ES-I3 (cell line): ENCODE results near the gene PACSIN2.

ENCODE experiments used
- H3K36me3 ChIP-seq: 2 replicates; pipeline ENCODE4 v1.6.1; 2013; ENCODE audit warnings: mild to moderate bottlenecking, low read length, control low read depth, moderate library complexity; ENCODE audit not compliant: insufficient read depth
- H3K4me1 ChIP-seq: 2 replicates; pipeline ENCODE4 v1.6.1; 2013; ENCODE audit warnings: mild to moderate bottlenecking, control low read depth, low read length; ENCODE audit not compliant: insufficient read depth
- H3K9ac ChIP-seq: 2 replicates; pipeline ENCODE4 v1.6.1; 2013; ENCODE audit warnings: low read depth, mild to moderate bottlenecking, low read length, moderate library complexity
- H3K9me3 ChIP-seq: 2 replicates; pipeline ENCODE4 v1.6.1; 2013; ENCODE audit warnings: mild to moderate bottlenecking, low read length, moderate library complexity; ENCODE audit not compliant: control insufficient read depth, insufficient read depth

The PACSIN2 gene

DNA sequence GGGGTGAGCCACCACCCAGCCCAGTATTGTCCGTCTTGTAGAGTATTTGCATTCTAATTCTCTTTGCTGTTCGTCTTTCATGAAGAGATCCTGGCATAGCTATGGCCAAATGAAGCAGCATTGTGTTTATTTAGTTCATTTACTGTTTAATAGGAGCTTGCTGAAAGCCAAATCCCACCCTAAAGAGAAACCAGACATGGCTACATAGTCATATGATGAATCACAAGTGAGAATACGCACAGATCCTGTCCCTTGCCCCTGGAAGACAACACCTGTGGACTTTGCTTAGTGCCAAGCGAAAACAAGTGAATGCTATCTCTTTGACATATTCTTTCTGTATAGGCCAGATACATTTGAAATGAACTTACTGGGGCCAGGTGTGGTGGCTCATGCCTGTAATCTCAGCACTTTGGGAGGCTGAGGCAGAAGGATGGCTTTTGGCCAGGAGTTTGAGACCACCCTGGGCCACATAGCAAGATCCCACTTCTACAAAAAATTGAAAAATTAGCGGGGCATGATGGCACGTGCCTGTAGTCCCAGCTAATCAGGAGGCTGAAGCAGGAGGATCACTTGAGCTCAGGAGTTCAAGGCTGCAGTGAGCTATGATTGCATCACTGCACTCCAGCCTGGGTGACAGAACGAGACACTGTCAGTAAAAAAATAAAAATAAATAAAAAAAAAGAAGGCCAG lies 152.8 kb downstream of the PACSIN2 start:
- Histone ChIP-seq H3K4me1 (peaks cover under 1% of the 10 kb centered on the region; the same call in 1 of the 2 replicates), H3K9ac (no peak overlapping the region), H3K36me3 (no peaks in the 10 kb centered on the region)

DNA sequence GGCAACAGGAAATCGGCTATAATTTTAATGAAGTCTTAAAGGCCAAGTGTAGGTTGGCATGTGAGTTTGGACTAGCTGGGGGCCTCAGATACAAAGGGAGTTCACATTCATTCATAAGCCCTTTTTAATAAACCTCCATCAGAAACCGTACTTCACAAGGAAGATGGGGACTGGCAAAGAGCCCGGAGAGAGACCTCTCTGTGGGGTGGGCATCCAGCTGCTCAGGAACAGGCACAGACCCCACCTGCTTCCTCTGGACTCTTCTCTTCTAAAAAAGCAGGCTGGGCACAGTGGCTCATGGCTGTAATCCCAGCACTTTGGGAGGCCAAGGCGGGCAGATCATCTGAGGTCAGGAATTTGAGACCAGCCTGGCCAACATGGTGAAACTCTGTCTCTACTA lies 154.0 kb downstream of the PACSIN2 start:
- Histone ChIP-seq H3K9me3 (0 out of 2 replicates have a peak, but pooled peaks cover 3% of the 10 kb centered on the region), H3K4me1 (no peaks in the 10 kb centered on the region), H3K36me3 (no peaks in the 10 kb centered on the region), H3K9ac (no peak overlapping the region)

More for the DNA sequence above, 152.8 kb downstream of the PACSIN2 start:
- H3K9me3 ChIP-seq = 0 out of 2 replicates have a peak, but pooled peaks cover 3% of the 10 kb centered on the region

DNA sequence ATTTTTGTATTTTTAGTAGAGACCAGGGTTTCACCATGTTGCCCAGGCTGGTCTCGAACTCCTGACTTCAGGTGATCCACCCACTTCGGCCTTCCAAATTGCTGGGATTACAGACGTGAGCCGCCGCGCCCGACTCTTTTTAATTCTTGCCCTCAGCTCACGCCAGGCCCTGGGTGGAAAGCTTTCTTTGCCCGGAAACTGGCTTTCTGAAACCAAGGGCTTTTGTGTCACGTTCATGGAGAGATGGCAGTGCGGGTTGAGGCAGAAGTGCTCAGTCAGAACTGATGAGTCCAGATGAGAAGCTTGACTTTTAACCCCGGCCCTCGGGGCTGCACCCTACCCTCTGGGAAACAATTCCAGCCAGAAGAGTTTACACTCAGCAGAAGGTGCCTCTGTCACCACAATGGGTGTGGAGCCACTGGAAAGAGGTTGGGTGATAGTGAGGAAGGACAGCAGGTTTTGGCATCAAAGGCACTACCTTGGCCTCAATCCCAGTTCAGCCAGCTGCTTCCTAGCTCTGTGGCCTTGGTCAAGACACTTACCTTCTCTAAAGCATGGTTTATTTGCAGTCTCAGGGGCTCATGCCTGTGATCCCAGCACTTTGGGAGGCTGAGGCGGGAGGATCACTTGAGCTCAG lies 157.0 kb downstream of the PACSIN2 start:
- Histone ChIP-seq H3K9me3 (0 out of 2 replicates have a peak, but pooled peaks cover 3% of the 10 kb centered on the region), H3K4me1 (no peaks in the 10 kb centered on the region; the same call in 1 of the 2 replicates), H3K9ac (peak overlapping the region; percentile 19; the same call in 1 of the 2 replicates), H3K36me3 (no peaks in the 10 kb centered on the region)

DNA sequence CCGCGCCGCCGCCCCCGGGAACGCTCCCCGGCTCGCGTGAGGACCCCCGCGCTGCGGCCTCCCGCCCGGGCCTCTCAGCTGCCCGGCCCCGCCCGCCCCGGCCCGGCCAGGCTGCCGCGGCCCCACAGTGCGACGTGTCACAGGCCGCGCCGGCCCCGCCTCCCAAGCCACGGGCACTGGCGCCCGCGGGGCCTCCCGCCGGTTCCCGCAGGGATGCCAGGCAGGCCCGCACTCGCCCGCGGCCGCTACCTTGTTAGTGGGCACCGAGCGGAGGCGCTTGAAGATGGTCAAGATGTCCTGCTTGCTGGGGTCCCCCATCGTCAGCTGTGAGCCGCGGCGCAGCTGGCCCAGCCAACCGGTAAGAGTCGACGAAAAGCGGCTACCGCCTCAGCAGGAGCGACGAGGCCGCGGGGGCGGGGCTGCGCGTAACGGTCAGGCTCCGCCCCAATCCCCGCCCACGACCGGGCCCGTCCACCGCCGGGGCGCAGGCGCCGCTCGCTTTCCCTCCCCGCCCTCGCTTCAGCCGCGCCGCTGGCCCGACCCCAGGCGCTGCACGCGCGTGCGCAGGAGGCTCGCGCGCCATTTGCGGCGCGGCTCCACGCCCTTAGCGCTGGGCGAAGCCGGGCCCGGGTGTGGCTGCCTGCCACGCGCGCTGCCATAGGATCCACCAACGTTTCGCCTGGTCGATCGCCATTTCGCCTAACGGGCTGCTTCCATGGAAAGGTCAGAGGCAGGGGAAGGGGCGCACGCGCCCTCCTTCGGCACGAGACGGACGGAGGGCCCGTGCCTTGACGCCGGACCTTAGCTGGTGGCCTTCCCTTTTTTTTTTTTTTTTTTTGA lies 157.9 kb downstream of the PACSIN2 start, which contains the start of gene ARFGAP3:
TSS of gene ARFGAP3 (minus strand) at position 409 of the 840 bp plus-strand sequence. CDS start at position 318, 91 bp downstream.
- peak within 1 kb of the TSS; percentile 98 for H3K9ac ChIP-seq
- no peaks in the 10 kb centered on the region; the same call in 1 of the 2 replicates for H3K4me1 ChIP-seq
- H3K9me3 ChIP-seq = 0 out of 2 replicates have a peak, but pooled peaks cover 3% of the 10 kb centered on the region
- H3K36me3 ChIP-seq = no peaks in the 10 kb centered on the region

DNA sequence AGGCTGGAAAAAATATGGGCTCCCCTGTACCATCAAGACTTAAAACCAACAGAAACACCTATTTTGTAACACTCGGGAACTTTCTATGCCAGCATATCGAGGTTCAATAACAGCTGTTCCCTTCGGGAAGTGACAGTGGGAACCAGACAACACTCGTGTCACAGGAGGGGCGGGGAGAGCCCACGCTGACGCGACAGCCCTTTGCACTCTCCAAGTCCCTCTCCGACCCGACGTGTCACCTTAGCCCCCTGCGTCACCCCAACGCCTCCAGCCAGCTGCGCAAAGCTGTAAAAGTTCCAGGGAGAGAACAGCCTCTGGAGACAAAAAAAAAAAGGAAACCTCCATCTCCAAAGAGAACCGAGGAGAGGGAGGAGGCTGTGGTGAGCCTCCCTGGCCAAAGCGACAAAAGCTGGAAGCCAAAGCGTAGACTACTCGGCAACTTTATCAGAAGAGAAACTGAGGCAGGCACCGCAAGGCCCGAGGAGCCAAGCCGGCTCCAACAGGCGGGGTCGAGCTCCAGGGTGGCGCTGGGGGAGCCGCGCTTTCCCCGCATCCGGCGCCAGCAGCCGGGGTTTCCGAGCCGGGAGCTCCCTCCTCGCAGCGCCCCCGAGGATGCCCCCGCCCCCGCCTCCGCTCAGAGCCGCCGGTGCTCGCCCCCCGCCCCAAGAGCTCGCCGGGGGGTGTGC lies 158.6 kb downstream of the PACSIN2 start:
- 0 out of 2 replicates have a peak, but pooled peaks cover 3% of the 10 kb centered on the region for H3K9me3 ChIP-seq
- no peaks in the 10 kb centered on the region for H3K36me3 ChIP-seq
- H3K4me1 ChIP-seq = no peaks in the 10 kb centered on the region; the same call in 1 of the 2 replicates

DNA sequence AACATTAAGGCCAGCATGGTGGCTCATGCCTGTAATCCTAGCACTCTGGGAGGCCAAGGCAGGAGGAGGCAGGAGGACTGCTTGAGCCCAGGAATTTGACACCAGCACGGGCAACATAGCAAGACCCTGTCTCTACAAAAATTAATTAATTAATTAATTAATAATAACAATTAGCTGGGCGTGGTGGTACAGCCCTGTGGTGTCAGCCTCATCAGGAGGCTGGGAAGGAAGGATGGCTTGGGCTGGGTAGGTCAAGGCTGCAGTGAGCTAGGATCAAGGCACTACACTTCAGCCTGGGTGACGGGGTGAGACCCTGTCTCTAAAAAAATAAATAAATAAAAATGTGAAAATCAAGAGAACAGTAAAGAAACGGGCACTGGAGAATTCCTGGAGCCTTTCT lies 159.2 kb downstream of the PACSIN2 start:
- 0 out of 2 replicates have a peak, but pooled peaks cover 3% of the 10 kb centered on the region for H3K9me3 ChIP-seq
- no peaks in the 10 kb centered on the region for H3K36me3 ChIP-seq
- H3K4me1 ChIP-seq = no peaks in the 10 kb centered on the region; the same call in 1 of the 2 replicates
- peak overlapping the region; percentile 98; the same call in 1 of the 2 replicates for H3K9ac ChIP-seq

More for the DNA sequence above, 158.6 kb downstream of the PACSIN2 start:
- H3K9ac ChIP-seq = peak overlapping the region; percentile 98

DNA sequence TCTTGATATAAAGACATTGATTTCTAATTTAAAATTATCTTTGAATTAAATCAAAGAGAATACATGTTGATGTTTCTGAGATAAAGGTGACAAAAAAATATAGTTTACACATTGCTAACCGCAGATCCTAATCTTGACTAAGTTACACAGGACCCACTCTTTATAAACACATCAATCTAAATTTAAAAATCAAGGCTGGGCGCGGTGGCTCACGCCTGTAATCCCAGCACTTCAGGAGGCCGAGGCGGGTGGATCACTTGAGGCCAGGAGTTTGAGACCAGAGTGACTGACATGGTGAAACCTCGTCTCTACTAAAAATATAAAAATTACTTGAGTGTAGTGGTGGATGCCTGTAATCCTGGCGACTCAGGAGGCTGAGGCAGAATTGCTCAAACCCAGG lies 159.7 kb downstream of the PACSIN2 start:
- H3K9ac ChIP-seq = no peak overlapping the region
- 0 out of 2 replicates have a peak, but pooled peaks cover 3% of the 10 kb centered on the region for H3K9me3 ChIP-seq
- H3K4me1 ChIP-seq = no peaks in the 10 kb centered on the region; the same call in 1 of the 2 replicates
- H3K36me3 ChIP-seq = no peaks in the 10 kb centered on the region

DNA sequence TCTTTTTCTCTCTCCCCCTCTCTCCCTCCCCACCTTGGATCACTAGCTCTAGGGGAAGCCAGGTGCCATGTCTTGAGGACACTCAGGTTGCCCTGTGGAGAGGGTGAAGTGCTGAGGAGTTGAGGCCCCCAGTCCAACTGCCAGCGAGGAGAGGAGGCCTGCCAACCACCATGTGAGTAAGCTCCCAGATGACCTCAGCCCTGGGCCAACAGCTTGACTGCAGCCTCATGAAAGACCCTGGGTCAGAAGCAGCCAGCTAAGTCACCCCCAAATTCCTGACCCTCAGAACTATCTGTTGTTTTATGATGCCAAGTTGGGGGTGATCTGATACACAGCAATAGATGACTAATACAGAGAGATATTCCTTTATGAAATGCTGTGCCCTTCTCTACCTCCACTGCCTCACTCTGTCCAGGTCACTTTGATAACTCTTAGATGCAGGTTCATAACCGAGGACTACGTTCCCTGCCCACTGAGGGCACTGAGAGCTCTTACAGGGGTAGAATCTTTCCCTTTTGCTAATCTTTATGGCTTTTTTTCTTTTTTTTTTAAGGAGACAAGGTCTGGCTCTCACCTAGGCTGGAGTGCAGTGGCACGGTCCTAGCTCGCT lies 165.9 kb downstream of the PACSIN2 start:
- Histone ChIP-seq H3K4me1 (no peaks in the 10 kb centered on the region), H3K9me3 (no peaks in the 10 kb centered on the region), H3K9ac (no peak overlapping the region), H3K36me3 (no peaks in the 10 kb centered on the region)

DNA sequence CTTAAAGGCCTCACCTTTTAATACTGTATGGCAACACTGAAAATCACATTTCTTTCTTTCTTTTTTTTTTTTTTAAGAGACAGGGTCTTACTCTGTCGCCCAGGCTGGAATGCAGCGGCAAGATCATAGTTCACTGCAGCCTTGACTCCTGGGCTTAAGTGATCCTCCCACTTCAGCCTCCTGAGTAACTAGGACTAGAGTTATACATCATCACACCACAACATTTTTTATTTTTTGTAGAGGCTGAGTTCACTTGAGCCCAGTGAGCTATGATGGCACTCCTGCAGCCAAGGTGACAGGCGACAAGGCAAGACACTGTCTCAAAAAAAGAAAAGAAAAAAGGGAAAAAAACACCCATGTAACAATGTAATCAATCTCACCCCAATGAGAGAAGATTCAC lies 167.8 kb downstream of the PACSIN2 start:
- Histone ChIP-seq H3K4me1 (no peaks in the 10 kb centered on the region; the same call in 1 of the 2 replicates), H3K9ac (no peak overlapping the region), H3K36me3 (no peaks in the 10 kb centered on the region), H3K9me3 (no peaks in the 10 kb centered on the region)

DNA sequence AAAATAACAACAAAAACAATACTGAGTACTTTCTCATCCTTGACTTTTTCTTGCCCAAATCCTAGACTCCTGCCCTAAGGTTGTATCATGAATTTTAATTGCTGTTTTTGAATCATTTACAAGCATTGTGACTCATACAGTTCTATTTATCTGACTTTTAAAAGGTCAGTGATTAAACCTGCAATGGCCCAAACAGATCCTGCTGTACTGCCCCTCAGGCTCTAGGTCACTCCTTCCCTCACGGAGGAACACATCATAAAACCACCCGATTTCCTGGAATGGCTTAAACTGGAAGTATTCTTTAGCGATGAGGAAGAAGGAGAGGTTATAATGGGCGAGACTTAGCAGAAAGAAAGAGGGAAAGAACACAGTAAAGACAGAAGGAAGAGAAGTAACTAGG lies 170.2 kb downstream of the PACSIN2 start:
- Histone ChIP-seq H3K9me3 (no peaks in the 10 kb centered on the region), H3K4me1 (no peaks in the 10 kb centered on the region; the same call in 1 of the 2 replicates), H3K36me3 (0 out of 2 replicates have a peak, but pooled peaks cover 4% of the 10 kb centered on the region), H3K9ac (no peak overlapping the region)

DNA sequence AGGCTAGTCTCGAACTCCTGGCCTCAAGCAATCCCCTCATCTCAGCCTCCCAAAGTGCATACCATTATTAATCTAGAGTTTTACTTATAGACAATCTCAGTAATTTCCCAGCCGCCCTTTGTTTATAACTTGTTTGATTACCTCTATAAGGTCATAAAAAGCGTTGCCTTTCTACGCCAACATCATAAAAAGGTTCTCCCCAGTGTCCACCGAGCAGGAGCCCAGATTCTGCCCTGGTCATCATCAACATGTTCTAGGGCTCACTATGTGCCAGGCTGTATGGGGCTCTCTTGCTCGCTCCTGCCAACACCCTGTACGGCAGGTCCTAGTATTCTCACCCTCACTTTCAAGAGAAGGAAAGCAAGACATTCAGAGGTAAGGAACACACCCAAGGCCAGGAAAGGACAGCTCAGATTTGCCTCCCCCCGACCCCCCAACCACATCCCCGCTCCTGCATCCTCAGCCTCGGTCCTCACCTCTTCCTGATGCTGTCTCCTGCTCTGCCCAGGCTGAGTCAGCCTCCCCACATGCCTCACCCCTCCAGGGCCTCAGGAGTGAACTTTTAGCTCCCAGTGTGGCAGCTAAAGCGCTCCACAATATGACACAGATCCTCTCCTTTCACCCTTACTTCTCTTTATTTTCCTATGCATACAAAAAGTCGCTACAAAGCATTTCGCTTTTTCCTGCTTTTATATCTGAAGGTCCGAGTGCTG lies 172.1 kb downstream of the PACSIN2 start:
- H3K36me3 ChIP-seq = 0 out of 2 replicates have a peak, but pooled peaks cover 4% of the 10 kb centered on the region
- H3K4me1 ChIP-seq = no peaks in the 10 kb centered on the region; the same call in 1 of the 2 replicates
- H3K9me3 ChIP-seq = no peaks in the 10 kb centered on the region
- no peak overlapping the region for H3K9ac ChIP-seq

DNA sequence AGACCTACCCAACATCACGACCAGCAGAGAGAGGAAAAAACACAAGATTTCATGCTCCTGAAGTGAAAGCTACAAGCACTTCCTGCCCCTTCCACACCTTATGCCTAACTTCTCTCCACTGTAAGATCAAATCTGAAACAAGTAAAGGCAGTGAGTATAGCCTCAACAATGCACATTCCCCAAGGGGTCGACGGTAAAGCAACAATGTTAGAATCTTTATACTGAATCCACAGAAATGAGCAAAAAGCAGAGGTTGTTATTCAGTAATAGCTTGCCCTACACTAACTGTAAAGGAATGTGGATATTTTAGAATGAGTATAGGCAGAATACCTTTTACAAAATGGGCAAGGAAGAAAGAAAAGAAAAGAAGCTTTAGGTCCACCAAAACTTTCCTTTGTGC lies 173.5 kb downstream of the PACSIN2 start:
- Histone ChIP-seq H3K36me3 (0 out of 2 replicates have a peak, but pooled peaks cover 4% of the 10 kb centered on the region), H3K9me3 (no peaks in the 10 kb centered on the region)

DNA sequence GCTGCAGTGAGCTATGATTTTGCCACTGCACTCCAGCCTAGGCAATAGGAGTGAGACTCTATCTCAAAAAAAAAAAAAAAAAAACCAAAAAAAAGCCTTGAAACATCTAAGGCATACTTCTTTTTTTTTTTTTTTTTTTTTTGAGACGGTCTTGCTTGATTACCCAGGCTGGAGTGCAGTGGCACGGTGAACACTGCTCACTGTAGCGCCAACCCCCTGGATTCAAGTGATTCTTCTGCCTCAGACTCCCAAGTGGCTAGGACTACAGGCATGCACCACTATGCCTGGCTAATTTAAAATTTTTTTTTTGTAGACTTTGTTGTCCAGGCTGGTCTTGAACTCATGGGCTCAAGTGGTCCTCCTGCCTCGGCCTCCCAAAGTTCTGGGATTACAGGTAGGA lies 177.4 kb downstream of the PACSIN2 start:
- Histone ChIP-seq H3K9ac (no peak overlapping the region), H3K4me1 (no peaks in the 10 kb centered on the region), H3K36me3 (peaks cover 4% of the 10 kb centered on the region; the same call in 1 of the 2 replicates), H3K9me3 (no peaks in the 10 kb centered on the region)

More for the DNA sequence above, 173.5 kb downstream of the PACSIN2 start:
- Histone ChIP-seq H3K9ac (no peak overlapping the region), H3K4me1 (no peaks in the 10 kb centered on the region; the same call in 1 of the 2 replicates)
